Measurements from ENCODE around the gene PC. TPM values are rescaled to one million over a fixed set of nuclear protein-coding genes. Genes with fewer than 3 reads are reported as not detected.

The PC gene
- polyA plus RNA-seq, 1 of the 3 experiments (the other 2 are of a cell fraction), result 9.7 TPM

- peaks cover 48% of the 10 kb centered on the region for H3K79me2 ChIP-seq (ENCODE audit: insufficient read depth)
- CTCF ChIA-PET, result interaction anchor here (1.0 to 4.6 kb wide), 7 partner anchors 11 to 472 kb away, joined by 3 to 46 read pairs (median 8); partner anchors contain the start of gene C11orf86
- 88% methylated on average over 15 of the region's 15 CpGs for WGBS (ENCODE audit: low lambda C conversion rate)
Observed at GRCh38 chr11:66845143-66845875, 112.9 kb downstream of the PC start.

GRCh38 chr11:66844496-66845142 is 113.6 kb downstream of the PC start:
- Histone ChIP-seq H2AFZ (ENCODE audit: low read depth) (no peak overlapping the region), H3K79me2 (ENCODE audit: insufficient read depth) (peaks cover 55% of the 10 kb centered on the region), H3K9me3 (no peaks in the 10 kb centered on the region), H4K20me1 (ENCODE audit: insufficient read depth) (no peaks in the 10 kb centered on the region), H3K27me3 (ENCODE audit: insufficient read depth) (no peaks in the 10 kb centered on the region), H3K4me2 (peak overlapping the region; percentile 92), H3K27ac (ENCODE audit: low read depth in 2 of 2, low read length in 1 of 2) (no peak overlapping the region), H3K9ac (peak overlapping the region; percentile 99), H3K9me2 (no peaks in the 10 kb centered on the region), H3K4me3 (ENCODE audit: low read depth in 2 of 2, low read length in 1 of 2) (peak overlapping the region; percentile 88 to 91), H3K4me1 (ENCODE audit: control insufficient read depth in 1 of 2, insufficient read depth in 2 of 2, low read depth in 1 of 2, low read length in 1 of 2) (peaks cover 13 to 24% of the 10 kb centered on the region in 2 experiments; a peak in 3 of 4 replicates), H3K36me3 (replicated peaks in 1 of 2; ENCODE audit: control insufficient read depth in 1 of 2, insufficient read depth in 2 of 2, low read length in 1 of 2) (peaks cover 3 to 39% of the 10 kb centered on the region in 2 experiments), H3F3A (replicated peaks; ENCODE audit: insufficient read depth) (peaks cover 2% of the 10 kb centered on the region)
- DNase-seq, result peak; percentile 13
- ChIA-PET CTCF (interaction anchor here (0.8 to 4.6 kb wide), 8 partner anchors 9 to 472 kb away, joined by 3 to 46 read pairs (median 6); partner anchors contain the start of gene C11orf86), POLR2A (interaction anchor here (1.1 kb wide), 1 partner anchor 365 kb away, joined by 4 read pairs; the partner anchor contains the start of gene DPP3)
- TF ChIP-seq EZH2phosphoT487 (IDR thresholded peaks at IDR 0.05; ENCODE audit: borderline replicate concordance, low read depth), result no peak
- no peak for TF ChIP-seq RXRA (IDR thresholded peaks at IDR 0.05; ENCODE audit: borderline replicate concordance, low read depth)
- TF ChIP-seq FOSL2 (IDR thresholded peaks at IDR 0.05; ENCODE audit: borderline replicate concordance, low read depth), result no peak
- no peak for TF ChIP-seq RFX5 (IDR thresholded peaks at IDR 0.05; ENCODE audit: low read length)
- no peak for TF ChIP-seq ELF1 (IDR thresholded peaks at IDR 0.05)
- 97% methylated on average over 3 of the region's 12 CpGs for WGBS (ENCODE audit: low lambda C conversion rate)

More at GRCh38 chr11:66845143-66845875, 112.9 kb downstream of the PC start:
- H3K4me1 ChIP-seq (ENCODE audit: control insufficient read depth in 1 of 2, insufficient read depth in 2 of 2, low read depth in 1 of 2, low read length in 1 of 2), result peaks cover 13 to 24% of the 10 kb centered on the region in 2 experiments; a peak in 3 of 4 replicates
- H3K36me3 ChIP-seq (replicated peaks in 1 of 2; ENCODE audit: control insufficient read depth in 1 of 2, insufficient read depth in 2 of 2, low read length in 1 of 2), result peaks cover 3 to 35% of the 10 kb centered on the region in 2 experiments
- POLR2A ChIA-PET, result interaction anchor here (1.1 kb wide), 1 partner anchor 365 kb away, joined by 4 read pairs; the partner anchor contains the start of gene DPP3
- H3K9me3 ChIP-seq, result no peaks in the 10 kb centered on the region
- H3K4me3 ChIP-seq (ENCODE audit: low read depth in 2 of 2, low read length in 1 of 2), result no peak overlapping the region
- no peak overlapping the region for H3K9ac ChIP-seq
- H4K20me1 ChIP-seq (ENCODE audit: insufficient read depth), result no peaks in the 10 kb centered on the region
- H3K27me3 ChIP-seq (ENCODE audit: insufficient read depth), result no peaks in the 10 kb centered on the region
- H3K27ac ChIP-seq (ENCODE audit: low read depth in 2 of 2, low read length in 1 of 2), result no peak overlapping the region
- TF ChIP-seq NFIC (IDR thresholded peaks at IDR 0.05; ENCODE audit: borderline replicate concordance) (no peak), POLR2AphosphoS5 (IDR thresholded peaks at IDR 0.05; ENCODE audit: low read depth, low read length) (no peak), GATA2 (CRISPR knock-in tag; IDR thresholded peaks at IDR 0.05) (no peak)
- no peak for DNase-seq
- no peaks in the 10 kb centered on the region for H3K9me2 ChIP-seq
- H3F3A ChIP-seq (replicated peaks; ENCODE audit: insufficient read depth), result no peaks in the 10 kb centered on the region
- H2AFZ ChIP-seq (ENCODE audit: low read depth), result no peak overlapping the region
- peak overlapping the region; percentile 92; the same call in 1 of the 2 replicates for H3K4me2 ChIP-seq

Measured in SK-N-SH (cell line).